OCI-LY7 (cell line): Measurements from ENCODE around the gene IGF1. TPM values are rescaled to one million over a fixed set of nuclear protein-coding genes. Genes with fewer than 3 reads are reported as not detected.

Experiments used
- BruUV-seq: library from RNA; stranded (reverse); fragments of 400-500 nt; replicated peaks from 2 replicates; lab custom pipeline; 2021; lab: Mats Ljungman, UMichigan
- CTCF ChIA-PET: fragments of 300-600 bp; sonication (Branson Sonifier 250); formaldehyde crosslinking; loops from one replicate; lab custom pipeline; 2022; ENCODE audit warnings: antibody characterized with exemption; ENCODE audit not compliant: unreplicated experiment; lab: Charles Lee
- POLR2A ChIA-PET: fragments of 300-600 bp; sonication (Branson Sonifier 250); formaldehyde crosslinking; loops from one replicate; lab custom pipeline; 2022; ENCODE audit warnings: antibody characterized with exemption; lab: Charles Lee
- DNase-seq: peaks from one replicate; pipeline ENCODE4 v3.0.0-alpha.2; 2015; ENCODE audit warnings: low spot score
- H2AFZ ChIP-seq: fragments of 200-600 bp; sonication (generic), shearing (Covaris generic); 2 replicates; pipeline ENCODE4 v1.6.1; 2014; ENCODE audit warnings: mild to moderate bottlenecking, antibody characterized with exemption, low read length, moderate library complexity
- H3K27ac ChIP-seq: fragments of 200-600 bp; sonication (generic); 2 replicates; pipeline ENCODE4 v1.5.1; 2014; ENCODE audit warnings: mixed run types, low read depth, mild to moderate bottlenecking, moderate library complexity, low read length, inconsistent platforms; ENCODE audit not compliant: poor library complexity, severe bottlenecking
- H3K36me3 ChIP-seq: fragments of 200-600 bp; sonication (generic); 2 replicates; pipeline ENCODE4 v1.6.1; 2014; ENCODE audit warnings: mild to moderate bottlenecking, antibody characterized with exemption, low read length, moderate library complexity, mixed read lengths; ENCODE audit not compliant: insufficient read depth
- H3K4me1 ChIP-seq: fragments of 200-600 bp; sonication (generic); 2 replicates; pipeline ENCODE4 v1.5.1; 2014; ENCODE audit warnings: mild to moderate bottlenecking, low read length; ENCODE audit not compliant: insufficient read depth, poor library complexity, severe bottlenecking
- H3K4me2 ChIP-seq: fragments of 200-600 bp; sonication (generic); 2 replicates; pipeline ENCODE4 v1.6.1; 2014; ENCODE audit warnings: mild to moderate bottlenecking, low read length
- H3K4me3 ChIP-seq: fragments of 200-600 bp; sonication (generic); 2 replicates; pipeline ENCODE4 v1.5.1; 2014; ENCODE audit warnings: mild to moderate bottlenecking, low read depth, low read length; ENCODE audit not compliant: poor library complexity, severe bottlenecking
- H3K79me2 ChIP-seq: fragments of 200-600 bp; sonication (generic); 2 replicates; pipeline ENCODE4 v1.6.1; 2016; ENCODE audit warnings: low read depth, mild to moderate bottlenecking, low read length, moderate library complexity, mixed read lengths; ENCODE audit not compliant: insufficient read depth
- H3K9me2 ChIP-seq: fragments of 200-600 bp; sonication (generic); 2 replicates; pipeline ENCODE4 v1.6.1; 2016; ENCODE audit warnings: mild to moderate bottlenecking, low read length, mixed read lengths; ENCODE audit not compliant: insufficient read depth
- H3K9me3 ChIP-seq: fragments of 200-600 bp; sonication (generic); 2 replicates; pipeline ENCODE4 v1.6.1; 2014; ENCODE audit warnings: mild to moderate bottlenecking, mixed run types, low read length, mixed read lengths
- H4K20me1 ChIP-seq: fragments of 200-600 bp; sonication (generic); 2 replicates; pipeline ENCODE4 v1.6.1; 2014; ENCODE audit warnings: mild to moderate bottlenecking, antibody characterized with exemption, low read length, moderate library complexity, mixed read lengths; ENCODE audit not compliant: insufficient read depth
- CTCF ChIP-seq: fragments of 200-600 bp; sonication (generic); conservative IDR thresholded peaks from 2 replicates; pipeline ENCODE4 v1.5.1; 2014; ENCODE audit warnings: mild to moderate bottlenecking, antibody characterized with exemption, low read length, moderate library complexity, mixed read lengths
- EZH2phosphoT487 ChIP-seq: fragments of 200-600 bp; sonication (generic); IDR thresholded peaks from 2 replicates; pipeline ENCODE4 v1.6.1; 2018; ENCODE audit warnings: low read depth, borderline replicate concordance, mild to moderate bottlenecking, mixed run types, antibody characterized with exemption, low read length, moderate library complexity, mixed read lengths
- intact Hi-C: fragments of 100-400 bp; cut with micrococcal nuclease; formaldehyde crosslinking; loops from one replicate; pipeline ENCODE4 v1.10.0; 2022; ENCODE audit not compliant: unreplicated experiment
- total RNA-seq, 2 experiments: library from RNA; depleted of rRNA in 1 of 2; stranded (reverse); fragments of >200 nt in 1 of 2; shearing (Covaris generic) in 1 of 2; gene quantifications; 2 replicates each; pipeline ENCODE4 v1.2.3, GENCODE V29; 2014 to 2022

Gene IGF1
- total RNA-seq, 2 experiments from 2014 or later, result not detected

DNA sequence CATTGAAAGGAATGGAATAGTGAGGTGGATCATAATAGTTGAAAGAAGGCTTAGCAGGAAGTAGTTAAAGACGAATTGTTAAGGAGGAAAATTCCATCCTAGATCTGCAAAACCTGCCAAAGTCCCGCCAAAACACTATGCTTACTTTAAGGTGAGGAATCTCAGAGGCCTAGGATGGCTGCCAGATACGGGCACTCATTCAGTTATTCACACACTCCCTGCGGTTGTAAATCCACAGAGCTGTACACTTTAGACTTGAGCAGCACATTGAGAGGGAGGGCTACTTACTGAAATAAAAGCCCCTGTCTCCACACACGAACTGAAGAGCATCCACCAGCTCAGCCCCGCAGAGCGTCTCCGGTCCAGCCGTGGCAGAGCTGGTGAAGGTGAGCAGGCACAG, 5.0 kb downstream of the IGF1 start:
- H3K4me2 ChIP-seq, result no peak overlapping the region
- no peak for TF ChIP-seq CTCF
- TF ChIP-seq EZH2phosphoT487, result no peak
- no peaks in the 10 kb centered on the region for H3K79me2 ChIP-seq
- peaks cover 10% of the 10 kb centered on the region for H3K4me1 ChIP-seq
- H2AFZ ChIP-seq, result no peak overlapping the region
- H3K4me3 ChIP-seq, result no peak overlapping the region
- DNase-seq, result no peak
- ChIA-PET POLR2A (no interaction called here), CTCF (no interaction called here)
- no peak overlapping the region for H3K27ac ChIP-seq
- no peaks in the 10 kb centered on the region for H4K20me1 ChIP-seq
- no peaks in the 10 kb centered on the region for H3K9me2 ChIP-seq
- no peaks in the 10 kb centered on the region for H3K36me3 ChIP-seq
- no TSS peak for BruUV-seq
- no peaks in the 10 kb centered on the region for H3K9me3 ChIP-seq
- intact Hi-C loops, result no loop called here

DNA sequence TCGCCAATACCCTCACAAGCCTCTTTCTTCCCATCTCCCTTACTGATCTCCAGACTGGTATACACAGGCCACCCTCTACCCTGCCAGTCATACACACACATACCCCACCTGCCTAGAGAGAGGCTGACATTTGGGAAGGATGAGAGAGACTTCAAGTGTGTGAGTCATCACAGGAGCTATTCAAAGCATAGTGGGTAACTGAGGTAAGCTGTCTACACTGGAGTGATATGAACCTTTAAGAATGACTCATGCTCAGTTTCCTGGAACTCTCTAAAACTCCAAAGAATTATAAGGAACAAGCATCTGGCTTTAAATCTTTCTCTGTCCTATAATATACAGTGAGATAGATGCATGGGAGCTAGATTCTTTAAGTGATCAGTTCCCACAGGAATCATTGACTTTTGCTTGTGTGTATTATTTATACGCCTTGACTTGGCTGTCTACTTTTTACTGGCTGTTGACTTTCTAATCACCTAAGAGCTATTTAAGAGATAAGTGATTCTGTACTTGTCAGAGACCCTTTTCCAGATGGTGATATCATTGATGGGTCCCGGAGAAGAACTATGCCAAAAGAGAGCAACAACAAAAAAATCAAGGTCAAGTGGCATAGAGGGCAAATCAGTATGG, 5.8 kb downstream of the IGF1 start:
- H3K9me3 ChIP-seq, result no peaks in the 10 kb centered on the region
- CTCF ChIA-PET, result no interaction called here
- H2AFZ ChIP-seq, result no peak overlapping the region
- no peak overlapping the region for H3K27ac ChIP-seq
- intact Hi-C loops, result no loop called here
- TF ChIP-seq EZH2phosphoT487 (no peak), CTCF (no peak)
- H3K9me2 ChIP-seq, result no peaks in the 10 kb centered on the region
- peaks cover 10% of the 10 kb centered on the region for H3K4me1 ChIP-seq
- POLR2A ChIA-PET, result interaction anchor here (0.5 to 0.8 kb wide), 2 partner anchors 255 to 533 kb away, joined by 3 read pairs; no protein-coding TSS in a partner anchor
- H3K36me3 ChIP-seq, result no peaks in the 10 kb centered on the region
- H3K4me3 ChIP-seq, result no peak overlapping the region
- no TSS peak for BruUV-seq
- no peak overlapping the region for H3K4me2 ChIP-seq
- DNase-seq, result no peak
- no peaks in the 10 kb centered on the region for H4K20me1 ChIP-seq
- H3K79me2 ChIP-seq, result no peaks in the 10 kb centered on the region

GRCh38 chr12:102472496-102472895, 7.9 kb downstream of the IGF1 start:
- CTCF ChIA-PET, result no interaction called here
- no peaks in the 10 kb centered on the region for H3K4me1 ChIP-seq
- no TSS peak for BruUV-seq

More at GRCh38 chr12:102472496-102472895, 7.9 kb downstream of the IGF1 start:
- no peak overlapping the region for H2AFZ ChIP-seq
- no peaks in the 10 kb centered on the region for H3K9me2 ChIP-seq
- no peak overlapping the region for H3K4me3 ChIP-seq
- H3K4me2 ChIP-seq, result no peak overlapping the region
- no peak for DNase-seq
- intact Hi-C loops, result no loop called here
- POLR2A ChIA-PET, result no interaction called here
- no peaks in the 10 kb centered on the region for H4K20me1 ChIP-seq
- H3K79me2 ChIP-seq, result no peaks in the 10 kb centered on the region
- TF ChIP-seq EZH2phosphoT487, result no peak
- no peak for TF ChIP-seq CTCF
- H3K9me3 ChIP-seq, result no peaks in the 10 kb centered on the region
- H3K27ac ChIP-seq, result no peak overlapping the region
- no peaks in the 10 kb centered on the region for H3K36me3 ChIP-seq
